PC-3 (cell line): ENCODE data around the gene KRT79.

Experiments
- CTCF ChIP-seq: fragments of 300-600 bp; sonication (generic); conservative IDR thresholded peaks from 2 replicates; pipeline ENCODE4 v1.5.1; 2017; ENCODE audit warnings: antibody characterized with exemption, low read depth, mild to moderate bottlenecking, low read length
- EZH2 ChIP-seq: fragments of 300-600 bp; sonication (generic); IDR thresholded peaks from one replicate; pipeline ENCODE4 v1.6.1; 2017; ENCODE audit warnings: antibody characterized with exemption, mild to moderate bottlenecking, low read length; ENCODE audit not compliant: unreplicated experiment
- EZH2phosphoT487 ChIP-seq: fragments of 300-600 bp; sonication (generic); IDR thresholded peaks from 2 replicates; pipeline ENCODE4 v1.6.1; 2018; ENCODE audit warnings: mild to moderate bottlenecking, antibody characterized with exemption, low read length, borderline replicate concordance

GRCh38 chr12:52812073-52812400 lies 22.1 kb downstream of the KRT79 start:
- TF ChIP-seq CTCF: no peak
- TF ChIP-seq EZH2: no peak
- no peak for TF ChIP-seq EZH2phosphoT487
